Panc1 (cell line): ENCODE results near the gene OXT. TPM values are rescaled to one million over a fixed set of nuclear protein-coding genes. Genes with fewer than 3 reads are reported as not detected.

Experiments
- ATAC-seq: fragments of 200-7000 bp; cut with Tn5 transposase; 2 replicates; pipeline ENCODE4 v1.9.1; 2020; ENCODE audit warnings: mild to moderate bottlenecking, moderate library complexity
- BruUV-seq: library from RNA; stranded (reverse); fragments of 400-500 nt; replicated peaks from 2 replicates; lab custom pipeline; 2021; lab: Mats Ljungman, UMichigan
- CTCF ChIA-PET: fragments of 300-600 bp; sonication (Branson Sonifier 250); formaldehyde crosslinking; loops from one replicate; lab custom pipeline; 2022; ENCODE audit warnings: antibody characterized with exemption; lab: Charles Lee
- POLR2A ChIA-PET: fragments of 300-600 bp; sonication (Branson Sonifier 250); formaldehyde crosslinking; loops from one replicate; lab custom pipeline; 2022; ENCODE audit warnings: antibody characterized with exemption; lab: Charles Lee
- DNase-seq: peaks from one replicate; pipeline ENCODE4 v3.0.0-alpha.2; 2010; ENCODE audit warnings: low read depth, low spot score
- H3K27ac ChIP-seq: 2 replicates; pipeline ENCODE4 v1.5.1; 2011; ENCODE audit warnings: mild to moderate bottlenecking, low read length, inconsistent platforms
- H3K27me3 ChIP-seq: fragments of 200-500 bp; sonication (Bioruptor generic); 2 replicates; pipeline ENCODE4 v1.6.0; 2014; ENCODE audit warnings: low read length, inconsistent platforms; ENCODE audit not compliant: control insufficient read depth, insufficient read depth
- H3K36me3 ChIP-seq: fragments of 200-500 bp; sonication (Bioruptor generic); 2 replicates; pipeline ENCODE4 v1.5.1; 2014; ENCODE audit warnings: inconsistent platforms, mild to moderate bottlenecking, low read length, moderate library complexity; ENCODE audit not compliant: control insufficient read depth, insufficient read depth
- H3K4me1 ChIP-seq: 2 replicates; pipeline ENCODE4 v1.5.1; 2011; ENCODE audit warnings: inconsistent platforms, mild to moderate bottlenecking, low read length, moderate library complexity; ENCODE audit not compliant: control insufficient read depth, insufficient read depth
- H3K4me3 ChIP-seq, 2 experiments: 2 replicates each; pipeline ENCODE4 v1.5.1; 2011 to 2012; ENCODE audit warnings: low read depth in 2 of 2, low read length in 2 of 2, mild to moderate bottlenecking in 2 of 2, inconsistent platforms in 1 of 2, moderate library complexity in 1 of 2
- H3K9me3 ChIP-seq: fragments of 200-500 bp; sonication (Bioruptor generic); 2 replicates; pipeline ENCODE4 v1.5.1; 2014; ENCODE audit warnings: low read depth, mild to moderate bottlenecking, inconsistent platforms, low read length, moderate library complexity; ENCODE audit not compliant: control insufficient read depth, insufficient read depth
- CTCF ChIP-seq: fragments of 450-650 bp; IDR thresholded peaks from 2 replicates; pipeline ENCODE4 v1.5.1; 2017; ENCODE audit warnings: mild to moderate bottlenecking
- POLR2AphosphoS5 ChIP-seq: IDR thresholded peaks from 2 replicates; pipeline ENCODE4 v1.6.1; 2012; ENCODE audit warnings: mild to moderate bottlenecking, low read depth, low read length, moderate library complexity
- SIN3A ChIP-seq: IDR thresholded peaks from 2 replicates; pipeline ENCODE4 v1.6.1; 2012; ENCODE audit warnings: low read depth, mild to moderate bottlenecking, low read length, moderate library complexity, borderline replicate concordance; ENCODE audit not compliant: insufficient read depth
- TCF7L2 ChIP-seq: IDR thresholded peaks from 2 replicates; pipeline ENCODE4 v1.6.1; 2011; ENCODE audit warnings: mild to moderate bottlenecking, low read depth, low read length, inconsistent platforms
- in situ Hi-C: cut with HindIII; loops from 2 replicates; pipeline ENCODE4 v1.10.0; 2016; ENCODE audit warnings: low sequenced_read_pairs, low pct_unique_long_range_greater_than_20kb
- intact Hi-C: fragments of 100-400 bp; cut with micrococcal nuclease; formaldehyde crosslinking; loops from one replicate; pipeline ENCODE4 v1.10.0; 2022; ENCODE audit not compliant: unreplicated experiment
- total RNA-seq: library from RNA; stranded (reverse); gene quantifications from one replicate; pipeline ENCODE4 v1.2.1, GENCODE V29; 2021; ENCODE audit not compliant: unreplicated experiment
- TF ChIP-seq, protein P1 (sequence below), 2 experiments: IDR thresholded peaks; 2 replicates each; pipeline ENCODE4 v1.6.1; 2011 to 2012; ENCODE audit warnings: low read depth in 2 of 2, control low read depth in 1 of 2, low read length in 1 of 2, mild to moderate bottlenecking in 1 of 2, moderate library complexity in 1 of 2; ENCODE audit not compliant: insufficient read depth in 1 of 2

The OXT gene
- total RNA-seq, 1 experiment from 2014 or later = not detected

GRCh38 chr20:3090565-3090964 is 19.1 kb downstream of the OXT start:
- H3K27me3 ChIP-seq = no peaks in the 10 kb centered on the region
- TF ChIP-seq SIN3A (no peak), POLR2AphosphoS5 (no peak), TCF7L2 (no peak), CTCF (no peak)
- TF ChIP-seq, protein P1, sequence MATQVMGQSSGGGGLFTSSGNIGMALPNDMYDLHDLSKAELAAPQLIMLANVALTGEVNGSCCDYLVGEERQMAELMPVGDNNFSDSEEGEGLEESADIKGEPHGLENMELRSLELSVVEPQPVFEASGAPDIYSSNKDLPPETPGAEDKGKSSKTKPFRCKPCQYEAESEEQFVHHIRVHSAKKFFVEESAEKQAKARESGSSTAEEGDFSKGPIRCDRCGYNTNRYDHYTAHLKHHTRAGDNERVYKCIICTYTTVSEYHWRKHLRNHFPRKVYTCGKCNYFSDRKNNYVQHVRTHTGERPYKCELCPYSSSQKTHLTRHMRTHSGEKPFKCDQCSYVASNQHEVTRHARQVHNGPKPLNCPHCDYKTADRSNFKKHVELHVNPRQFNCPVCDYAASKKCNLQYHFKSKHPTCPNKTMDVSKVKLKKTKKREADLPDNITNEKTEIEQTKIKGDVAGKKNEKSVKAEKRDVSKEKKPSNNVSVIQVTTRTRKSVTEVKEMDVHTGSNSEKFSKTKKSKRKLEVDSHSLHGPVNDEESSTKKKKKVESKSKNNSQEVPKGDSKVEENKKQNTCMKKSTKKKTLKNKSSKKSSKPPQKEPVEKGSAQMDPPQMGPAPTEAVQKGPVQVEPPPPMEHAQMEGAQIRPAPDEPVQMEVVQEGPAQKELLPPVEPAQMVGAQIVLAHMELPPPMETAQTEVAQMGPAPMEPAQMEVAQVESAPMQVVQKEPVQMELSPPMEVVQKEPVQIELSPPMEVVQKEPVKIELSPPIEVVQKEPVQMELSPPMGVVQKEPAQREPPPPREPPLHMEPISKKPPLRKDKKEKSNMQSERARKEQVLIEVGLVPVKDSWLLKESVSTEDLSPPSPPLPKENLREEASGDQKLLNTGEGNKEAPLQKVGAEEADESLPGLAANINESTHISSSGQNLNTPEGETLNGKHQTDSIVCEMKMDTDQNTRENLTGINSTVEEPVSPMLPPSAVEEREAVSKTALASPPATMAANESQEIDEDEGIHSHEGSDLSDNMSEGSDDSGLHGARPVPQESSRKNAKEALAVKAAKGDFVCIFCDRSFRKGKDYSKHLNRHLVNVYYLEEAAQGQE (IDR thresholded peaks at IDR 0.05; ENCODE audit: insufficient read depth in 1 of 2, low read depth in 2 of 2, low read length in 1 of 2) = no peak
- no TSS peak for BruUV-seq
- POLR2A ChIA-PET = no interaction called here
- H3K4me3 ChIP-seq = no peak overlapping the region
- H3K36me3 ChIP-seq = no peaks in the 10 kb centered on the region
- intact Hi-C loops = no loop called here
- ATAC-seq (no peak), DNase-seq (no peak)
- CTCF ChIA-PET = no interaction called here
- H3K27ac ChIP-seq = no peak overlapping the region
- H3K4me1 ChIP-seq = no peaks in the 10 kb centered on the region
- in situ Hi-C loops = no loop called here
- no peaks in the 10 kb centered on the region for H3K9me3 ChIP-seq

- ATAC-seq = no peak
- CTCF ChIA-PET = no interaction called here
- DNase-seq = no peak
- Histone ChIP-seq H3K36me3 (no peaks in the 10 kb centered on the region), H3K27ac (no peak overlapping the region), H3K27me3 (no peaks in the 10 kb centered on the region), H3K4me3 (no peak overlapping the region), H3K4me1 (no peaks in the 10 kb centered on the region), H3K9me3 (no peaks in the 10 kb centered on the region)
- intact Hi-C loops = no loop called here
- POLR2A ChIA-PET = interaction anchor here (1.1 kb wide), 1 partner anchor 10 kb away, joined by 3 read pairs; no protein-coding TSS in a partner anchor
- TF ChIP-seq POLR2AphosphoS5 (no peak), CTCF (no peak), SIN3A (no peak), TCF7L2 (no peak)
- TF ChIP-seq, protein P1 (IDR thresholded peaks at IDR 0.05; ENCODE audit: insufficient read depth in 1 of 2, low read depth in 2 of 2, low read length in 1 of 2) = no peak
- in situ Hi-C loops = no loop called here
- no TSS peak for BruUV-seq
Observed at GRCh38 chr20:3092611-3093379, 21.4 kb downstream of the OXT start.
